ENCODE measurements around the gene ADAMTSL2.

DNA sequence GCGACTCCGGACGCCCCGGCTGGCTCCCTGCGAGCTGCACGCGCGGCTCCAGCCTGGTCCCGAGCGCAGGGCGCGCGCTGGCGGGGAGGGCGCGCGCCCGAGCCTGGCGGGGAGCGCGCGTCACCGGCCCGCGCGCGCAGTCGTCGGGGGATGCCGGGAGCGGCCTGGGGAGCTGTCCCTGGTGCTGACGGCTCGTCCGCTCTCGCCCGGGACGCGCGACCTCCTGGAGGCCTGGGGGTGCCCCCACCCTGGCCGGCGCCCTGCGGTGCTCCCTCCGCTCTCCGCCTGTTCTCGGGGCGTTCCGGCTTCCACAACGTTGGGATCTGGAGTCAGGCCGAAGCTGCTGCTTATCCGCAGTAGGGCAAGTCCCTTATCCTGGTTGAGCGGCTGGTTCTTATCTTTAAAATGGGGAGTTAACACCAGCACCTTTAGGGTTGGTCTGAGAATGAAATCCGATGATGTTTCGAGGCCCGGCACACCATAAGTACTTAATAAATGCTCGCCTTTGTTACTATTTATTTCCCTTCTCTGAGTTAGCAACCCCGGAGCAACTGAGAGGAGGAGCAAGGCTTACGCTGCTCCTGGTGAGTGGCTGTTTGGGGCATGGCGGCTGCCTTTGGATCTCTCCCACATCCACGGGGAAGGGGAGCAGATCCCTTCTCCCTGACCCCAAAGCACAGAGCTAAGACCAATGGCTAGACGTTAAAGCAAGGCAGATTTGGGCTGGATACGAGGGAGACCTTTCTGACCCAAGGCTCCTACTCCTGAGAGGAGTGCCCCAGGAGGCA, 75.0 kb downstream of the ADAMTSL2 start, which contains the start of gene FAM163B:
- TF ChIP-seq, protein P1, sequence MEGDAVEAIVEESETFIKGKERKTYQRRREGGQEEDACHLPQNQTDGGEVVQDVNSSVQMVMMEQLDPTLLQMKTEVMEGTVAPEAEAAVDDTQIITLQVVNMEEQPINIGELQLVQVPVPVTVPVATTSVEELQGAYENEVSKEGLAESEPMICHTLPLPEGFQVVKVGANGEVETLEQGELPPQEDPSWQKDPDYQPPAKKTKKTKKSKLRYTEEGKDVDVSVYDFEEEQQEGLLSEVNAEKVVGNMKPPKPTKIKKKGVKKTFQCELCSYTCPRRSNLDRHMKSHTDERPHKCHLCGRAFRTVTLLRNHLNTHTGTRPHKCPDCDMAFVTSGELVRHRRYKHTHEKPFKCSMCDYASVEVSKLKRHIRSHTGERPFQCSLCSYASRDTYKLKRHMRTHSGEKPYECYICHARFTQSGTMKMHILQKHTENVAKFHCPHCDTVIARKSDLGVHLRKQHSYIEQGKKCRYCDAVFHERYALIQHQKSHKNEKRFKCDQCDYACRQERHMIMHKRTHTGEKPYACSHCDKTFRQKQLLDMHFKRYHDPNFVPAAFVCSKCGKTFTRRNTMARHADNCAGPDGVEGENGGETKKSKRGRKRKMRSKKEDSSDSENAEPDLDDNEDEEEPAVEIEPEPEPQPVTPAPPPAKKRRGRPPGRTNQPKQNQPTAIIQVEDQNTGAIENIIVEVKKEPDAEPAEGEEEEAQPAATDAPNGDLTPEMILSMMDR (optimal IDR thresholded peaks at IDR 0.05 in 1 of 3, IDR thresholded peaks at IDR 0.05 in 1 of 3, conservative IDR thresholded peaks at IDR 0.05 in 1 of 3; ENCODE audit: extremely low read depth in 1 of 3, insufficient read depth in 2 of 3, low read length in 3 of 3) = no peak
- no peak for TF ChIP-seq EZH2 (IDR thresholded peaks at IDR 0.05; ENCODE audit: low read length)
